Chondrocyte (in vitro differentiated cells): Measurements from ENCODE around the gene CBX4. TPM values are rescaled to one million over a fixed set of nuclear protein-coding genes. Genes with fewer than 3 reads are reported as not detected.

Experiments
- DNase-seq: peaks from one replicate; pipeline ENCODE4 v3.0.0; 2021; ENCODE audit warnings: mixed read lengths, low spot score
- H3K27ac Mint-ChIP-seq: one replicate; pipeline ENCODE4 v1.8.0; 2021; ENCODE audit warnings: mild to moderate bottlenecking, moderate library complexity, mixed read lengths; ENCODE audit not compliant: unreplicated experiment
- H3K27me3 Mint-ChIP-seq: 2 replicates; pipeline ENCODE4 v1.8.0; 2021; ENCODE audit warnings: low read depth, mixed read lengths
- H3K36me3 Mint-ChIP-seq: 2 replicates; pipeline ENCODE4 v1.8.0; 2021; ENCODE audit warnings: low read depth, mixed read lengths
- H3K4me1 Mint-ChIP-seq: 2 replicates; pipeline ENCODE4 v1.8.0; 2021; ENCODE audit warnings: low read depth, mild to moderate bottlenecking, mixed read lengths
- H3K4me3 Mint-ChIP-seq: one replicate; pipeline ENCODE4 v1.8.0; 2021; ENCODE audit warnings: mild to moderate bottlenecking, moderate library complexity, mixed read lengths; ENCODE audit not compliant: unreplicated experiment
- H3K9me3 Mint-ChIP-seq: 2 replicates; pipeline ENCODE4 v1.8.0; 2021; ENCODE audit warnings: low read depth, mixed read lengths
- CTCF ChIP-seq: fragments of 200-600 bp; sonication (generic); IDR thresholded peaks from 2 replicates; pipeline ENCODE4 v1.5.0; 2021; ENCODE audit warnings: antibody characterized with exemption, mild to moderate bottlenecking, moderate library complexity
- total RNA-seq: library from RNA; stranded (reverse); gene quantifications from 3 replicates; pipeline ENCODE4 v1.2.1, GENCODE V29; 2021

CBX4 gene
- total RNA-seq, 1 donor from 2014 or later: 26.8 TPM

GRCh38 chr17:79819085-79819484 lies 20.2 kb downstream of the CBX4 start:
- TF ChIP-seq CTCF: no peak
- DNase-seq: no peak

GRCh38 chr17:79818026-79818758 lies 21.0 kb downstream of the CBX4 start:
- Mint-ChIP-seq H3K4me3 (no peak overlapping the region), H3K9me3 (no peaks in the 10 kb centered on the region), H3K27me3 (peaks cover 19% of the 10 kb centered on the region), H3K4me1 (peaks cover 9% of the 10 kb centered on the region), H3K27ac (no peak overlapping the region), H3K36me3 (no peaks in the 10 kb centered on the region)
- no peak for TF ChIP-seq CTCF
- no peak for DNase-seq

More at GRCh38 chr17:79819085-79819484, 20.2 kb downstream of the CBX4 start:
- Mint-ChIP-seq H3K9me3 (no peaks in the 10 kb centered on the region), H3K36me3 (no peaks in the 10 kb centered on the region), H3K4me1 (peaks cover 9% of the 10 kb centered on the region), H3K27ac (no peak overlapping the region), H3K4me3 (no peak overlapping the region), H3K27me3 (peaks cover 22% of the 10 kb centered on the region)

GRCh38 chr17:79815836-79816461 lies 23.3 kb downstream of the CBX4 start:
- peaks cover 29% of the 10 kb centered on the region for H3K27me3 Mint-ChIP-seq
- H3K36me3 Mint-ChIP-seq: no peaks in the 10 kb centered on the region
- H3K9me3 Mint-ChIP-seq: no peaks in the 10 kb centered on the region
- H3K27ac Mint-ChIP-seq: no peak overlapping the region
- H3K4me3 Mint-ChIP-seq: no peak overlapping the region
- DNase-seq: no peak
- H3K4me1 Mint-ChIP-seq: peaks cover 23% of the 10 kb centered on the region
- TF ChIP-seq CTCF: no peak

GRCh38 chr17:79814974-79815835 lies 24.0 kb downstream of the CBX4 start:
- no peaks in the 10 kb centered on the region for H3K36me3 Mint-ChIP-seq
- TF ChIP-seq CTCF: peak; percentile 11
- no peaks in the 10 kb centered on the region for H3K9me3 Mint-ChIP-seq
- peaks cover 29% of the 10 kb centered on the region for H3K27me3 Mint-ChIP-seq
- H3K27ac Mint-ChIP-seq: no peak overlapping the region
- peaks cover 25% of the 10 kb centered on the region for H3K4me1 Mint-ChIP-seq
- DNase-seq: no peak
- H3K4me3 Mint-ChIP-seq: no peak overlapping the region
